ENCODE data around the gene CENPL. TPM values are rescaled to one million over a fixed set of nuclear protein-coding genes. Genes with fewer than 3 reads are reported as not detected.

The CENPL gene
- total and polyA plus RNA-seq, 9 of the 15 experiments (the other 6 are each of a cell fraction or from before 2014, with no cell fraction given): 33.0 to 52.7 (median 39.7) TPM

DNA sequence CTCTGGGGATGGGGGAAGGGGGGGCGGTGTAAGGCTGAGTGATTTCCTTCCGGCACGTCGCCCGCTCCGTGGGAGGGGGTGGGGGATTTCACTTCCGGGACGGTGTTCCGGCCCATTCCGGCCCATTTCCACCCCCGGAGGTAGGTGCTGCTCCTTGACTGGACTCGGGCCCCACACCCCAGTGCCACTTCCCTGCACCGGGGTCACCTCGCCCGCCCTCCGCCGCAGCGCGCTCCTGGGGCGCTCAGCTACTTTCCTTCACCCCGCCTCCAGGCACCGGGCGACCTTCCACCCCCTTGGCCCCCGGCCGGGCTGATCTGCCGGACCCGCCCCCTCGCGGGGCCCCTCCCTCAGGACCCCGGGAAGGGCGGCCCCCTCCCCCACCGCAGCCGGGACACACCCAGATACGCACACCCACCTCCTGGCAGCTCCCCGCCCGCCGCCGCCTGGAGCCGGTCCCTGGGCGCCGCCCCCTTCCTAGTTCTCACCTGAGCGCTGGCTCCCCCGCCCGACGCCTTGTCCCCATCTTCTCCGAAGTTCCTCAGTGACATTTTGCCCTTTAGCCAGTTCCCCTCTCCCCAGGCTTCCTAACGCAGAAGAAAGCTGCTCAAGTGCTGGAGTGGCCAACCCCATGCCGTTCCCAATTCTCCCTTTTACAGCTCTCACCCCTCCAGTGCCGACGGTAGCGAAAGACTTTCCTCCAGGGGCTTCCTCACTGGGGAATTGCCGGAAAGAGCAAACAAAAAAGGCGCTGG is 43.8 kb upstream of the CENPL start, which contains the start of gene ZBTB37 (continued):
- TF ChIP-seq ARHGAP35 (IDR thresholded peaks at IDR 0.05; ENCODE audit: partially characterized antibody): no peak
- TF ChIP-seq KLF6 (CRISPR knock-in tag; IDR thresholded peaks at IDR 0.05; ENCODE audit: borderline replicate concordance): peak; percentile 76; the same call in 1 of the 2 replicates
- TF ChIP-seq, protein P1, sequence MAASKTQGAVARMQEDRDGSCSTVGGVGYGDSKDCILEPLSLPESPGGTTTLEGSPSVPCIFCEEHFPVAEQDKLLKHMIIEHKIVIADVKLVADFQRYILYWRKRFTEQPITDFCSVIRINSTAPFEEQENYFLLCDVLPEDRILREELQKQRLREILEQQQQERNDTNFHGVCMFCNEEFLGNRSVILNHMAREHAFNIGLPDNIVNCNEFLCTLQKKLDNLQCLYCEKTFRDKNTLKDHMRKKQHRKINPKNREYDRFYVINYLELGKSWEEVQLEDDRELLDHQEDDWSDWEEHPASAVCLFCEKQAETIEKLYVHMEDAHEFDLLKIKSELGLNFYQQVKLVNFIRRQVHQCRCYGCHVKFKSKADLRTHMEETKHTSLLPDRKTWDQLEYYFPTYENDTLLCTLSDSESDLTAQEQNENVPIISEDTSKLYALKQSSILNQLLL (CRISPR knock-in tag; IDR thresholded peaks at IDR 0.05; ENCODE audit: borderline replicate concordance): no peak
- TF ChIP-seq HOXB6 (CRISPR knock-in tag; IDR thresholded peaks at IDR 0.05; ENCODE audit: borderline replicate concordance): no peak
- TF ChIP-seq NFYB (IDR thresholded peaks at IDR 0.05; ENCODE audit: extremely low read depth, insufficient read length): no peak
- TF ChIP-seq, protein P2, sequence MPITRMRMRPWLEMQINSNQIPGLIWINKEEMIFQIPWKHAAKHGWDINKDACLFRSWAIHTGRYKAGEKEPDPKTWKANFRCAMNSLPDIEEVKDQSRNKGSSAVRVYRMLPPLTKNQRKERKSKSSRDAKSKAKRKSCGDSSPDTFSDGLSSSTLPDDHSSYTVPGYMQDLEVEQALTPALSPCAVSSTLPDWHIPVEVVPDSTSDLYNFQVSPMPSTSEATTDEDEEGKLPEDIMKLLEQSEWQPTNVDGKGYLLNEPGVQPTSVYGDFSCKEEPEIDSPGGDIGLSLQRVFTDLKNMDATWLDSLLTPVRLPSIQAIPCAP (CRISPR knock-in tag; IDR thresholded peaks at IDR 0.05; ENCODE audit: borderline replicate concordance): no peak
- TF ChIP-seq, protein P3, sequence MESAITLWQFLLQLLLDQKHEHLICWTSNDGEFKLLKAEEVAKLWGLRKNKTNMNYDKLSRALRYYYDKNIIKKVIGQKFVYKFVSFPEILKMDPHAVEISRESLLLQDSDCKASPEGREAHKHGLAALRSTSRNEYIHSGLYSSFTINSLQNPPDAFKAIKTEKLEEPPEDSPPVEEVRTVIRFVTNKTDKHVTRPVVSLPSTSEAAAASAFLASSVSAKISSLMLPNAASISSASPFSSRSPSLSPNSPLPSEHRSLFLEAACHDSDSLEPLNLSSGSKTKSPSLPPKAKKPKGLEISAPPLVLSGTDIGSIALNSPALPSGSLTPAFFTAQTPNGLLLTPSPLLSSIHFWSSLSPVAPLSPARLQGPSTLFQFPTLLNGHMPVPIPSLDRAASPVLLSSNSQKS (CRISPR knock-in tag; IDR thresholded peaks at IDR 0.05): no peak
- TF ChIP-seq ZKSCAN1 (IDR thresholded peaks at IDR 0.05; ENCODE audit: low read depth, low read length): no peak
- no peak for TF ChIP-seq TGIF2 (CRISPR knock-in tag; IDR thresholded peaks at IDR 0.05)
- TF ChIP-seq, protein P4, sequence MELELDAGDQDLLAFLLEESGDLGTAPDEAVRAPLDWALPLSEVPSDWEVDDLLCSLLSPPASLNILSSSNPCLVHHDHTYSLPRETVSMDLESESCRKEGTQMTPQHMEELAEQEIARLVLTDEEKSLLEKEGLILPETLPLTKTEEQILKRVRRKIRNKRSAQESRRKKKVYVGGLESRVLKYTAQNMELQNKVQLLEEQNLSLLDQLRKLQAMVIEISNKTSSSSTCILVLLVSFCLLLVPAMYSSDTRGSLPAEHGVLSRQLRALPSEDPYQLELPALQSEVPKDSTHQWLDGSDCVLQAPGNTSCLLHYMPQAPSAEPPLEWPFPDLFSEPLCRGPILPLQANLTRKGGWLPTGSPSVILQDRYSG (tag; conservative IDR thresholded peaks at IDR 0.05; ENCODE audit: low read depth): no peak
- TF ChIP-seq DACH1 (IDR thresholded peaks at IDR 0.05; ENCODE audit: partially characterized antibody): peak; percentile 38
- no peak for TF ChIP-seq MED1 (CRISPR knock-in tag; IDR thresholded peaks at IDR 0.05; ENCODE audit: borderline replicate concordance)
- TF ChIP-seq FOXM1 (IDR thresholded peaks at IDR 0.05; ENCODE audit: low read depth): peak; percentile 30; the same call in 1 of the 2 replicates
- TF ChIP-seq FOXM1 (CRISPR knock-in tag; IDR thresholded peaks at IDR 0.05; ENCODE audit: low read depth): no peak
- no peak for TF ChIP-seq SOX6 (IDR thresholded peaks at IDR 0.05)
- no peak for TF ChIP-seq FOXA1 (IDR thresholded peaks at IDR 0.05; ENCODE audit: borderline replicate concordance)
- TF ChIP-seq, protein P5, sequence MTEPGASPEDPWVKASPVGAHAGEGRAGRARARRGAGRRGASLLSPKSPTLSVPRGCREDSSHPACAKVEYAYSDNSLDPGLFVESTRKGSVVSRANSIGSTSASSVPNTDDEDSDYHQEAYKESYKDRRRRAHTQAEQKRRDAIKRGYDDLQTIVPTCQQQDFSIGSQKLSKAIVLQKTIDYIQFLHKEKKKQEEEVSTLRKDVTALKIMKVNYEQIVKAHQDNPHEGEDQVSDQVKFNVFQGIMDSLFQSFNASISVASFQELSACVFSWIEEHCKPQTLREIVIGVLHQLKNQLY (CRISPR knock-in tag; conservative IDR thresholded peaks at IDR 0.05): no peak
- no peak for TF ChIP-seq NR4A1 (CRISPR knock-in tag; IDR thresholded peaks at IDR 0.05)
- no peak for TF ChIP-seq NR4A1 (tag; IDR thresholded peaks at IDR 0.05)
- TF ChIP-seq FOXJ3 (CRISPR knock-in tag; IDR thresholded peaks at IDR 0.05): no peak
- no peak for TF ChIP-seq CBX2 (IDR thresholded peaks at IDR 0.05; ENCODE audit: insufficient read depth, low read length, poor library complexity, severe bottlenecking)
- peak; percentile 84 for TF ChIP-seq PCBP1 (IDR thresholded peaks at IDR 0.05; ENCODE audit: low read depth, low read length, poor library complexity, severe bottlenecking)
- TF ChIP-seq KDM5B (IDR thresholded peaks at IDR 0.05; ENCODE audit: insufficient replicate concordance, low read depth, low read length): no peak
